GM18907 (cell line): ENCODE results near the gene SEPTIN2.
A peak's percentile ranks its signal among the peaks of the same experiment; 100 is the strongest.
"Not testable (repeated sequence)": the region's sequence is repeated elsewhere in the genome, so short reads cannot be mapped to it uniquely, and the experiment has no call there.

Source experiments
- ATAC-seq: cut with Tn5 transposase; IDR thresholded peaks from one replicate; pipeline ENCODE4 v1.9.1; 2021; ENCODE audit warnings: mild to moderate bottlenecking, moderate library complexity; ENCODE audit not compliant: unreplicated experiment

SEPTIN2 gene

GRCh38 chr2:241286348-241287090, 29.2 kb upstream of the SEPTIN2 start:
- ATAC-seq = no peak

GRCh38 chr2:241288324-241288888, 27.3 kb upstream of the SEPTIN2 start:
- ATAC-seq = no peak

GRCh38 chr2:241289053-241289452, 26.7 kb upstream of the SEPTIN2 start:
- no peak for ATAC-seq

- ATAC-seq = no peak
These were observed 26.1 kb upstream of the SEPTIN2 start for GRCh38 chr2:241289597-241289996.

- ATAC-seq = no peak
These were observed 24.6 kb upstream of the SEPTIN2 start for GRCh38 chr2:241291153-241291552.

- no peak for ATAC-seq
These were observed 23.7 kb upstream of the SEPTIN2 start for GRCh38 chr2:241291977-241292376.

- not testable (repeated sequence) for ATAC-seq
These were observed 22.3 kb upstream of the SEPTIN2 start for GRCh38 chr2:241293378-241293797.

- no peak for ATAC-seq
These were observed 20.2 kb upstream of the SEPTIN2 start for GRCh38 chr2:241295326-241296095.

GRCh38 chr2:241296767-241297166, 19.0 kb upstream of the SEPTIN2 start:
- no peak for ATAC-seq

GRCh38 chr2:241298673-241299072, 17.1 kb upstream of the SEPTIN2 start:
- ATAC-seq = no peak

- ATAC-seq = no peak
These were observed 15.7 kb upstream of the SEPTIN2 start for GRCh38 chr2:241300000-241300399.

GRCh38 chr2:241302083-241302482, 13.6 kb upstream of the SEPTIN2 start:
- no peak for ATAC-seq

- no peak for ATAC-seq
These were observed 12.7 kb upstream of the SEPTIN2 start for GRCh38 chr2:241302759-241303651.

- ATAC-seq = no peak
These were observed 11.6 kb upstream of the SEPTIN2 start for GRCh38 chr2:241304039-241304670.

GRCh38 chr2:241307055-241307454, 8.7 kb upstream of the SEPTIN2 start:
- no peak for ATAC-seq

GRCh38 chr2:241308267-241308666, 7.5 kb upstream of the SEPTIN2 start:
- no peak for ATAC-seq

GRCh38 chr2:241308832-241309500, 6.8 kb upstream of the SEPTIN2 start:
- ATAC-seq = no peak

GRCh38 chr2:241309684-241310117, 6.0 kb upstream of the SEPTIN2 start:
- ATAC-seq = peak; percentile 40

- ATAC-seq = no peak
These were observed 4.7 kb upstream of the SEPTIN2 start for GRCh38 chr2:241310917-241311566.
